Neutrophil (primary cell): ENCODE data around the gene PLEKHM2.

Experiments used
- H3K27ac ChIP-seq: fragments of 200-600 bp; sonication (generic); 2 replicates; pipeline ENCODE4 v1.5.1; 2016; ENCODE audit warnings: mild to moderate bottlenecking, moderate library complexity
- H3K27me3 ChIP-seq: fragments of 200-600 bp; sonication (generic); 2 replicates; pipeline ENCODE4 v1.6.0; 2016; ENCODE audit warnings: mild to moderate bottlenecking
- H3K36me3 ChIP-seq: fragments of 200-600 bp; sonication (generic); 2 replicates; pipeline ENCODE4 v1.5.1; 2017
- H3K4me1 ChIP-seq, 2 experiments: fragments of 200-600 bp in 1 of 2; sonication (generic) in 1 of 2; 1 replicate in 1 of 2; 2 replicates in 1 of 2; pipeline versions ENCODE4 v1.5.1 to v1.6.1; 2013 to 2016; ENCODE audit warnings: low read depth in 1 of 2, low read length in 1 of 2, mild to moderate bottlenecking in 1 of 2, moderate library complexity in 1 of 2; ENCODE audit not compliant: control insufficient read depth in 1 of 2, insufficient read depth in 1 of 2
- H3K4me3 ChIP-seq, 2 experiments: fragments of 200-600 bp in 1 of 2; sonication (generic) in 1 of 2; 1 replicate in 1 of 2; 2 replicates in 1 of 2; pipeline ENCODE4 v1.5.1; 2013 to 2016; ENCODE audit warnings: low read depth in 1 of 2, low read length in 1 of 2, mild to moderate bottlenecking in 1 of 2, moderate library complexity in 1 of 2
- H3K9me3 ChIP-seq: fragments of 200-600 bp; sonication (generic); 2 replicates; pipeline ENCODE4 v1.5.1; 2016
- CTCF ChIP-seq: fragments of 200-600 bp; sonication (generic); IDR thresholded peaks from 2 replicates; pipeline ENCODE4 v1.5.1; 2016; ENCODE audit warnings: antibody characterized with exemption

PLEKHM2 gene

GRCh38 chr1:15723631-15724246 lies 39.6 kb downstream of the PLEKHM2 start:
- no peak overlapping the region for H3K4me3 ChIP-seq
- H3K27me3 ChIP-seq: no peaks in the 10 kb centered on the region
- no peaks in the 10 kb centered on the region for H3K9me3 ChIP-seq
- no peak overlapping the region for H3K27ac ChIP-seq
- H3K36me3 ChIP-seq: peaks cover 98% of the 10 kb centered on the region
- H3K4me1 ChIP-seq: no peaks in the 10 kb centered on the region
- TF ChIP-seq CTCF: no peak

GRCh38 chr1:15724949-15725880 lies 41.1 kb downstream of the PLEKHM2 start:
- Histone ChIP-seq H3K27me3 (no peaks in the 10 kb centered on the region), H3K4me1 (no peaks in the 10 kb centered on the region), H3K36me3 (peaks cover 98% of the 10 kb centered on the region), H3K4me3 (no peak overlapping the region), H3K27ac (no peak overlapping the region), H3K9me3 (no peaks in the 10 kb centered on the region)
- no peak for TF ChIP-seq CTCF

GRCh38 chr1:15726508-15726907 lies 42.4 kb downstream of the PLEKHM2 start:
- H3K9me3 ChIP-seq: no peaks in the 10 kb centered on the region
- no peak for TF ChIP-seq CTCF
- H3K4me3 ChIP-seq: no peak overlapping the region
- no peak overlapping the region for H3K27ac ChIP-seq
- H3K27me3 ChIP-seq: no peaks in the 10 kb centered on the region
- H3K36me3 ChIP-seq: peaks cover 98% of the 10 kb centered on the region
- H3K4me1 ChIP-seq: no peaks in the 10 kb centered on the region

DNA sequence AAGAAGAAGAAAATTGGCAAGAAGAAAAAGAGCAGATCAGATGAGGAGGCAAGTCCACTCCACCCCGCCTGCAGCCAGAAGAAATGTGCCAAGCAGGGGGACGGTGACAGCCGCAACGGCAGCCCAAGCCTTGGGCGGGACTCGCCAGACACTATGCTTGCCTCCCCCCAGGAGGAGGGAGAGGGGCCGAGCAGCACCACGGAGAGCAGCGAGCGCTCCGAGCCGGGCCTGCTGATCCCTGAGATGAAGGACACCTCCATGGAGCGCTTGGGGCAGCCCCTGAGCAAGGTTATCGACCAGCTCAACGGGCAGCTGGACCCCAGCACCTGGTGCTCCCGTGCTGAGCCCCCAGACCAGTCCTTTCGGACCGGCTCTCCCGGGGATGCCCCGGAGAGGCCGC lies 42.9 kb downstream of the PLEKHM2 start:
- no peaks in the 10 kb centered on the region for H3K27me3 ChIP-seq
- H3K4me3 ChIP-seq: no peak overlapping the region
- H3K27ac ChIP-seq: no peak overlapping the region
- TF ChIP-seq CTCF: no peak
- no peaks in the 10 kb centered on the region for H3K9me3 ChIP-seq
- peaks cover 98% of the 10 kb centered on the region for H3K36me3 ChIP-seq
- H3K4me1 ChIP-seq: no peaks in the 10 kb centered on the region

DNA sequence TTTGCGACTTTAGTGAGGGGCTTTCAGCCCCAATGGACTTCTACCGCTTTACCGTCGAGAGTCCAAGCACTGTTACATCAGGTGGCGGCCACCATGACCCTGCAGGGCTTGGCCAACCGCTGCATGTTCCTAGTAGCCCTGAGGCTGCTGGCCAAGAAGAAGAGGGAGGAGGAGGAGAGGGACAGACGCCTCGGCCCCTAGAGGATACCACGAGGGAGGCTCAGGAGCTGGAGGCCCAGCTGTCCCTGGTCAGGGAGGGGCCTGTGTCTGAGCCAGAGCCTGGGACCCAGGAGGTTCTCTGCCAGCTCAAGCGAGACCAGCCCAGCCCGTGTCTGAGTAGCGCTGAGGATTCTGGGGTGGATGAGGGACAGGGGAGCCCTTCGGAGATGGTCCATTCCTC lies 43.3 kb downstream of the PLEKHM2 start:
- H3K27ac ChIP-seq: no peak overlapping the region
- no peaks in the 10 kb centered on the region for H3K9me3 ChIP-seq
- H3K4me3 ChIP-seq: no peak overlapping the region
- peaks cover 98% of the 10 kb centered on the region for H3K36me3 ChIP-seq
- no peaks in the 10 kb centered on the region for H3K27me3 ChIP-seq
- H3K4me1 ChIP-seq: no peaks in the 10 kb centered on the region
- TF ChIP-seq CTCF: no peak
